Stimulated activated CD4-positive, alpha-beta T cell treated with anti-CD3 and anti-CD28 coated beads, Interleukin-2, amount 100 ng/mL, for 24 hours (primary cell): ENCODE results near the gene LY6G6C.

ENCODE experiments used
- DNase-seq, 2 donors: peaks; one replicate each; pipeline ENCODE4 v3.0.0-alpha.2; 2020

LY6G6C gene

GRCh38 chr6:31740397-31741223, 19.1 kb upstream of the LY6G6C start:
- DNase-seq = no peak

- peak; percentile 97 for DNase-seq
Measured at GRCh38 chr6:31739639-31740396, 18.3 kb upstream of the LY6G6C start, which contains the start of gene MSH5. Gene MSH5 (plus strand): TSS chr6:31740005. CDS start chr6:31740467, 462 bp downstream.

GRCh38 chr6:31737991-31738979, 16.7 kb upstream of the LY6G6C start:
- DNase-seq = peak; percentile 61 to 63

- no peak for DNase-seq
Measured at GRCh38 chr6:31737315-31737990, 15.9 kb upstream of the LY6G6C start.

GRCh38 chr6:31736768-31737314, 15.3 kb upstream of the LY6G6C start:
- DNase-seq = no peak

GRCh38 chr6:31736021-31736767, 14.6 kb upstream of the LY6G6C start, which contains the start of gene CLIC1:
Gene CLIC1 (minus strand): TSS chr6:31736530. CDS start chr6:31736300, 230 bp downstream.
- peak; percentile 82 to 87 for DNase-seq

- peak; percentile 52 to 61 for DNase-seq
Measured at GRCh38 chr6:31734821-31735406, 13.4 kb upstream of the LY6G6C start.

- no peak for DNase-seq
Measured at GRCh38 chr6:31734247-31734820, 12.8 kb upstream of the LY6G6C start.

- no peak for DNase-seq
Measured at GRCh38 chr6:31733734-31734133, 12.2 kb upstream of the LY6G6C start.

- DNase-seq = no peak
Measured at GRCh38 chr6:31732029-31732428, 10.5 kb upstream of the LY6G6C start.

- DNase-seq = no peak
Measured at GRCh38 chr6:31730631-31731086, 9.1 kb upstream of the LY6G6C start.

GRCh38 chr6:31729979-31730630, 8.6 kb upstream of the LY6G6C start:
- DNase-seq = peak; percentile 64 to 76

- peak; percentile 82 to 84 for DNase-seq
Measured at GRCh38 chr6:31729515-31729978, 8.0 kb upstream of the LY6G6C start.

GRCh38 chr6:31728767-31729514, 7.4 kb upstream of the LY6G6C start, which contains the start of gene DDAH2:
Gene DDAH2 (minus strand): TSS chr6:31729299. CDS start chr6:31729161, 138 bp downstream.
- no peak for DNase-seq

GRCh38 chr6:31727717-31728671, 6.4 kb upstream of the LY6G6C start:
- DNase-seq = no peak

- no peak for DNase-seq
Measured at GRCh38 chr6:31727034-31727716, 5.6 kb upstream of the LY6G6C start.
